Tibial nerve (tissue), 3 donors: ENCODE data around the gene AKAP8L.

Experiments used
- CTCF ChIP-seq, 5 experiments: fragments of 200-600 bp in 3 of 5; fragments of 450-650 bp in 2 of 5; sonication (generic) in 3 of 5; IDR thresholded peaks; one replicate each; pipeline ENCODE4 v1.5.1; 2016 to 2019; ENCODE audit warnings: antibody characterized with exemption in 5 of 5, mild to moderate bottlenecking in 3 of 5, moderate library complexity in 2 of 5
- POLR2A ChIP-seq, 2 donors: fragments of 450-650 bp; IDR thresholded peaks; one replicate each; pipeline ENCODE4 v1.6.1; 2017; ENCODE audit warnings: antibody characterized with exemption in 2 of 2, mild to moderate bottlenecking in 2 of 2, moderate library complexity in 2 of 2

- TF ChIP-seq CTCF (IDR thresholded peaks at IDR 0.05) = no peak
- TF ChIP-seq POLR2A (IDR thresholded peaks at IDR 0.05) = no peak
Observed at GRCh38 chr19:15421721-15422260, 3.0 kb upstream of the AKAP8L start.
